Measurements from ENCODE around the gene CGB2.

- TF ChIP-seq HDAC6 (IDR thresholded peaks at IDR 0.05; ENCODE audit: low read depth, low read length) (no peak), MXI1 (IDR thresholded peaks at IDR 0.05; ENCODE audit: low read depth, low read length) (no peak), ZNF253 (CRISPR knock-in tag; conservative IDR thresholded peaks at IDR 0.05) (no peak), CTCF (IDR thresholded peaks at IDR 0.05 in 2 of 3, conservative IDR thresholded peaks at IDR 0.05 in 1 of 3; ENCODE audit: insufficient read depth in 2 of 3, low read depth in 1 of 3, low read length in 3 of 3) (no peak), PRPF4 (IDR thresholded peaks at IDR 0.05; ENCODE audit: insufficient read depth, low read depth, low read length, poor library complexity, severe bottlenecking) (no peak), ZBTB9 (CRISPR knock-in tag; IDR thresholded peaks at IDR 0.05) (no peak), TGIF2 (CRISPR knock-in tag; IDR thresholded peaks at IDR 0.05) (no peak)
Measured at GRCh38 chr19:49065905-49066512, 34.3 kb downstream of the CGB2 start.

All from K562 (cell line).